CD4-positive, alpha-beta T cell treated with Interleukin-10 for 1 hour (primary cell): Measurements from ENCODE around the gene TGFA.

ENCODE experiments used
- DNase-seq: peaks from one replicate; pipeline ENCODE4 v3.0.0-alpha.2; 2020

Gene TGFA

DNA sequence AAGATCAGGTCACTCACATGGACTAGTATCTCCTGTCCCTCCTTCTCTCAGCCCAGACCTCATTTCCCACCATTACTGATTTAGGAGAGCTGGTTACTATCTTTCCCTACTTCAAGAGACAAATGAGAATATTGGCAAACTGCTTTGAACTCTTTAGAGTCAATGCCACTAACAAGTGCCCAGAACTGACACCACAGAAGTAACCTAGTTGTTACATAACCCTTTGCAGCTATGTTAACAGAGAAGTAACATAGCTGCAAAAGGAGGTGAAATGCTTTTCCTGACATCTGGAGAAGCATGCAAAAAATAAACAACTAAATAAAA, 30.0 kb downstream of the TGFA start:
- no peak for DNase-seq

DNA sequence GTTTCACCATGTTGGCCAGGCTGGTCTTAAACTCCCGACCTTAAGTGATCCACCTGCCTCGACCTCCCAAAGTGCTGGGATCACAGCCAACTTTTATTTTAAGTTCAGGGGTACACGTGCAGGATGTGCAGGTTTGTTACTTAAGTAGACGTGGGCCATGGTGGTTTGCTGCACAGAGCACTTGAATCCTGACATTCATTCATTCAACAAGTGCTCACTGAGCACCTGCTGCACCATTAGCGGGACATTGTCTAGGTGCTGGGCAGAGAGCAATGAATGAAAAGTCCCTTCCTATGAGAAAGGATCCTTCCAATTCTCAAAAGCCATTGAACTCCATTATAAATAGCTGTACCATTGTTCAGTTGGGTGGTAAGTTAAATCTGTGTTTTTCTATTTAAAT, 31.0 kb downstream of the TGFA start:
- DNase-seq: no peak

DNA sequence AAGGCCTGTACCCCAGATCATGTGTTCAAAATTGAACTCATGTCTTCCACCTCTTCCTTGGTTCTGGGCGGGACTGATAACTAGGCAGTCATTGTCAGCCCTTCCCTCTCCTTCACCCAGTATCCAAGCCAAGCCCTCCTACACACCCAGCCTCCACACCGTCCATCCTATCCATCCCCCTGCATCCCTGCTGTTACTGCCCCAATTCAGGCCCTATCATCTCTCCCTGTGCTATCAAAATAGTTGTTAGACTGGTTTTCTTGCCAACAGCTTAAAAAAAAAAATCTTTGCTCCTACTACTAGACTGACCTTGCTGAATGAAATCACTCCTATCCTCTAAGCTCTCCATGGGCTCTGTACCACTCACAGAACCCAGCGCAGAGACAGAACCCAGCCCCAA, 32.8 kb downstream of the TGFA start:
- no peak for DNase-seq

DNA sequence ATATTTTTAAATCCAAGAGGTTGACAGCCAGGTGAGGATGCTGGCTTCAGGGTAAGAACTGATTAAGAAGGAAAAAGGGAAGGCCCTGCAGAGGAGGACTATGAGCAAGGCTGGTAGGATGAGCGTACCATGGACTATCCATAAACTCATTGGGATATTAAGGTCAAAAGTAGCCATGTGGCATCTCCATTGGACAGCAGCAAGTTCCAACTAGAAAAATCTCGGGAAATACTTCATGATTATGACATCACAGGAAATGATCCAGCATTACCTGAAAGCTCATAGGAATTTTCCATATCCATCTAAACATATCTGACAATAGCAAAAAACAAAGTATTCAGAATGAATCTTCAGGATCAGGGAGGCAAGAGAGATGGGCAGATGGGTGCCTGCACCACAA, 34.2 kb downstream of the TGFA start:
- no peak for DNase-seq

DNA sequence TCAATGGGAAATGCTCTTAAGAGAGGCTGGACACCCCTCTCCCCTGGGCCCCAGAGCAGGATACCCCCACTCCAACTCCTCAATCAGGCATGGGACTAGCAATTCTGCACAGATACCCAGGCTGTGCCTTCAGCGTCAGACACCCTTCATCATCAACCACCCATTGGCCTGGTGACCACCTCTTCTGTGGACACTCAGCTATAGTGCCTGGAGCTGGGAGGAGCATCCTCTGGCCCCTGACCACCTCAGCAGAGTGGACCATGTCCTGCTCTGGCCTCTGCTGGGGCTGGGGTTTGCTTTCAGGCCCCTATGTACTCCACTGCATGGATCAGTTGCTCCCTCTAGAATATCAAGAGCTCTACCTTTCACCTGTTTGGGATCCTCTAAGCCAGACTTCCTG, 35.1 kb downstream of the TGFA start:
- no peak for DNase-seq

DNA sequence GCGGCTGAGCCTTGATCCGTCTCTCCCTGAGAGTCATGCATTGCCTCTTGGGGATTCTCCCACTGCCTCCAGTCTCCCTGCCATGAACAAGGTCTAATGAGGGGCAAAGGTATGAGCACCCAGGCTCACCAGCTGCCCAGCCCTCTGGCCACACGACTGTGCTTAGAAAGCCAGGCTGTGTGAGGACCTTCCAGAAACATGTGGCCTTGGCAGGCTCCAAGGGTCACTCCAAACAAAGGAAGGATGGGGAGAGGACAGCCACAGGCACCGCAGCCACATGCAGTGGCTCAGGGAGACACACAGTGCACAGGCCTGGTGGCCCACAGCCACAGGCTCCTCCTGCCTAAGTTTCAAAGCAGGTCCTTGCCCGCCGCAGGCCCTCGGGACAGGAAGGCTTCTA, 35.8 kb downstream of the TGFA start:
- no peak for DNase-seq

DNA sequence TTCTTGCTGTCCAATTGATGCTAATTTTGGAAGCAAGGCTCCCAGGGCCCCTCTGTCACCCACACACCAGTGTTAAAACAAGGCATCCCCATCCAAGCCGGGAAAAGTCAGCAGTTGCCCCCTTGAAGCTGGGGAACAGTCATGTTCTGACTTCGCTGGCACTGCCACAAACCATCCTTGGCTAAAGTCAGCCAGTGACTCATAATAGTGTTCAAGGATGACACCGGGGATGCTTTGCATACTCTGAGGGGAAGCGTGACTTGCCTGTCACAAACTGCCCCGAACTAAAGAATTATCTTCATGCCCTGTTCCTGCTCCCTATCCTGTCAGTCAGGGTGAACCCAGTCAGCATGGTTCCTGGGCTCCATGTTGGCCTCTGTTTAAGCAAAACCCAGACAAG, 37.0 kb downstream of the TGFA start:
- DNase-seq: no peak

DNA sequence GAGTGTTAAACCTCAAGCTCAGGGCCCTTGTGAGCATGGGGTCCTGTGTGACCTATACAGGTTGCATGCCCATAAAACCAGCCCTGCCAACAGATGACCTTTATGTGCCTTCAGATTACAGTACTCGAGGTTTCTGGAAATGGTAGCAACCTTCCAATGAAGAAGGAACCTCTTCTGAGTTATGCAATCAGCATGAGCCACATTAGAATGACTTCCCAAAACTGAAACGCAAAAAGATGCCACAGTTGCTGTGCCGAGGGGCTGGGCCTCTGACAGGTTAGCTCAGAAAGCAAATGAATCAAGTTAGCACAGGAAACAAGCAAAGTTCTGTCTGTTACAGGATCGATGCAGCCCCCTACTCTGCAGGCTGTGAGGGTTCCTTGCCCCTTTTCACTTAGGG, 37.7 kb downstream of the TGFA start:
- no peak for DNase-seq

DNA sequence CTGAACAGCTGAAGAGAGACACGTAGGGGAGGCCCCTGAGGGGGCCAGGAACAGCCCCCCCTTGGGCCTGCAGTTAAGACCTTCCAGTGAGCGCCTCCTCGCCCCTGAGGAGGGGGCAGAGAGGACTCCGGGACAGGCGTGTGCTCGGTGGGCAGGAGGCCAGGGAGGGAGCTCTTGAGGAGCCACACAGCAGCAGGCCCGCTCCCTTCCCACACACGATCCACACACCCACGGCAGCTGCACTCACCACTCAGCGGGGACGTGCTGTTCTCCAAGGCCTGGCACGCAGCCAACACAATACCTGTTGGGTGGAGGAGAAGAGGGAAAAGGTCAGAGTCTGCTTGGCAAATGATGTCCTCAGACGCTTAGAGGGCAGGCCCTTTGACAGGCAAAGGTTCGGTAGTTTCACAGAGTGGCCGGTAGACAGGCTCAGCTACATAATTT, 39.0 kb downstream of the TGFA start:
- no peak for DNase-seq

DNA sequence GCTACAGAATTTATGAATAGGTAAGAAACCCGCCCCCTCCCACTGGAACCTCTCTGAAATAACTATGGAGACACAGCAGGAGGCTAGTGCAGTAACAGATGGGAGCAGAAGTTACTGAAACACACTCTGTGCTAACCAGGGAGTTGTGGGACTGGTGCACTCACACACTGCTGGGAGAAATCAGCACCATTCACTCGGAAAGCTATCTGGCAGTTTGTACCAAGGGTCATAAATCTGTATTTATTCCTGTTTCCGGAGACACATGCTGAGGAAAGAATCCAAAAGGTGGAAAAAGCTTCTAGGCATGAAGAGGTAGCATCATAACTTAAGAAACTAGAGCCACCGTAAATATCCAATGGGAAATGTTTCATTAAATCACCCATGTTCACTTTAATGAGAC, 39.9 kb downstream of the TGFA start:
- DNase-seq: no peak

DNA sequence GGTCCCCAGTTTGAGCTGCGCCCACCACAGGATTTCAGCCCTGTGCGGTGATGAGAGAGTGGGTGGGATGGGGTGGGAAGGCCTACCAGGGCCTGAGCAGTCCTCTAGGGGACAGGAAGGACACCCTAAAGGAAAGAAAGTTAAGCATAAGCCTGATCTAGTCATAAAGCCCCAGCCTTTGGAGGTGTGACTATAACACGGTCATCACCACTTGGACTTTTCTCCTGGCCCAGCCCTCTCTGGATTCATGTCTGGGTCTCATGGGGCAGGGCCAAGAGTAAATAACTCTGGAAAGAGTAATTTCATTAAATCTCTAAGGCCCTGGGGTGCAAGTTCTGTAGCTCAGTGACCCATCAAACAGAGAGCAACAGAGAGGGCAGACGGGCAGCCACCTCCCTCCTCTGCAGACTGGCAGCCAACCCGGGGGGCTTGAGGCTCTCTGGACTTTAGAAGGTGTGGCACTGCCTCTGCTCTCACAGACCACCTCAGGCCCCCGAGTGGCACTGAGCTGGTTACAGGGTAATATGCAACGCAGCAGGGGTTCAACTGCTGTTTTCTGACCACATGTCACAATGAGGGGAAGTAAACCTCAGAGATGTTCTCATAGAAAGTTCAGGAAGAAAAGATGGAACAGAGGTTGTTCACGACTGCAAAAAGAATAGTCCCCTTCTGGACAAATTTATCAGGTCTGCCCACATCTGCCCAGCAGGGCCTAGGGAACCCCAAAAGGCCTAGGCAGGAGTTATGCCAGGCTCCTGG, 41.5 kb downstream of the TGFA start:
- DNase-seq: no peak

DNA sequence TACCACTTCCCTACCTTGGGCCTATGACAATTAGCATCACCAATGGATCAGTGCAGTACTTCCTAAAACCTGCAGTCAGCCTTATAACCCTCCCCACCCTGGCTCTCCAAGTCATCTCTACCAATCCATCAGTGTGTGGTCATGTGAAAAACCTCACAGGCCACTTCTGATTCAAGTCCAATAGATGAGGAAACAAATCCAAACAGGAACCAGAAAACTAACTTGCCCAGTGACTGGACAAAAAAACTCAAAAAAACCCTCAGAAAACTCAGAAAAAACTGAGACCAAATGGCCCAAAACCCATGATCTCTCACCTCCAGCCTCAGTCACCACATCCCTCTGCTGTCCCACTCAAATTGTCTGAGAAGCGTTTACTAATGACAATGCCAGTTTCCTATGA, 43.3 kb downstream of the TGFA start:
- no peak for DNase-seq

DNA sequence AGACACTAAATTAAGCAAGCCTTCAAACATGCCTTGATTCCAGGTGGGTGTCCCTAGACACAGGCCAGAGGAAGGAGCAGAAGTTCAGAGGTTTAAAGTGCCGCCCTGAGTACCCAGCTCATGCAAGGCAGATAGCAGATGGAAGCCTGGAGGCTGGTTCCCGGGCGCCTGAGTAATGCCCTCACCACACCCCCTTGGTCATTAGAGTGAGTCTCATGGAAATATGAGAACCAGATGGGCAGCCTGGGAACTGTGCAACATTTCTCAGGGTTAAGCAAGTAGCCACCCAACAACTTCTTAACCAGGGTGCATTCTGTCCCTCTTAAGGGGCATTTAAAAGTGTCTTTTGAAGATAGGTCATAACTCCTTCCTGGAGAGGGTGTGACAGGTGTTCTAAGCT, 44.1 kb downstream of the TGFA start:
- no peak for DNase-seq

DNA sequence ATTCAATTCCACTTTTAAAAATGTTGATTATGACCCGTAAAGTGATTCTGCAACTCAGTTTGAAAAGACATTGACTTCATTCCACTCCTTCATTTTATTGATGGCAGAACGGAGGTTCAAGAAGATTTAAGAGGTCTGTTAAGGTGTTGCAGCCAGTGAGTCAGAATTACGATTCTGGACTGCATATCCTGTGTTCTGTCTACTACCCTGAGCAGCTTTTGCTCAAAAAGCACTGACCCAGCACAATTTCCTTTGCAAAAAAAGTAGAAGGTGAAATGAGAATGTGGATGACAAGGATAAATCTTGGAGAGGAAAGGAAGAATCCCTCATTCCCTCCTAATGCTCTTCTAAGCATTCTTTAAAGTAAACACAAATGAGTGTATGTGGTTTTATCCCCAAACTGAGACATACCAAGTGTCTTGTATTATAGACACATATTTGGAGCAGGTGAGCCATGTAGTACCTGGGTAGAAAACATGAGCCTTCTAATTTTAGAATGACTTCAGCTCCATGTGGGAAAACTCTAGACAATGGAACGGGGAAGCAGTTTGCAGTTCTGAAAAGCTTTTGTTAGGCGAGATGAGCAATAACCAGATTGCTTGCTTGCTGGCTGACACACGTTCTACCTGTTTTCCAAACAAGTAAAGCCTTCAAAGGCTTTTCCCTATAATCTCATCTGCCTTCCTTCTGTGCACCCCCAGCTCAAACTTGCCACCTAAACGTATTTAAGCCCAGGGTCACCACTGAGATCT, 44.7 kb downstream of the TGFA start:
- no peak for DNase-seq

DNA sequence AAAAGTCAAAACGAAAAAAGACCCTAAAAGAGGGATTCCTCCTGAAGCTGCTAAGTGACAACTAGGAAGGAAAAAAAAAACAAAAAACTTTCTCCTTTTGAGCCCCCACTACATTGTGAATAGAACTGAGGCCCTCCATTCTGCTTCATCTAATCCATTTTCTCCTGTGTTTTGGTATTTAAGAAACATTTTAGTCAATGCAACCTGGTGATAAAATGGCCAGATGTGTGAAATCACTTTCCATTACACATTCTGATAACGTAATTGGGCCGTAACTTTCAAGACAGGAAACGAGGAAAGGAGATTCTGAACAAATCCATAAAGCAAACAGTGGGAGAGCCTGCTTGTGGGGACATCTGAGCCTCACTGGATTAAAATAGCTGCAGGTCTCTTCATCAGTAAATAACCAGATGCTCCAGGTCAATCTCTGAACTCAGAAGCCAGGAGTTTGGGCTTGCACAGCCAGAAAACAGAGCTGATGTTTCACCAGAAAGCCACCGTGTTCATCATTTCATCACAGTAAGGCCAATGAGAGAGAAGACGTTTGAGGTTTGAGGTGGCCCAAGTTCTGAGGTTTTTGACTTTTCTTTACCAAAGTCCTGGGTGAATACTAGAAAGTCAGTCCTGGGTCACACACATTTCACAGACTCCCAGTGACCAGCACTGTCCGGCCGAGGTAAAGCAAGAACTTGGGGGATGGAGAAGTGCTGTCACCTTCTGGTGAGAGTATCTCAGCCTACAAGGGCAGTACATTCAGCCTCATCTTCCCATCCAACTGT, 47.8 kb downstream of the TGFA start:
- no peak for DNase-seq

DNA sequence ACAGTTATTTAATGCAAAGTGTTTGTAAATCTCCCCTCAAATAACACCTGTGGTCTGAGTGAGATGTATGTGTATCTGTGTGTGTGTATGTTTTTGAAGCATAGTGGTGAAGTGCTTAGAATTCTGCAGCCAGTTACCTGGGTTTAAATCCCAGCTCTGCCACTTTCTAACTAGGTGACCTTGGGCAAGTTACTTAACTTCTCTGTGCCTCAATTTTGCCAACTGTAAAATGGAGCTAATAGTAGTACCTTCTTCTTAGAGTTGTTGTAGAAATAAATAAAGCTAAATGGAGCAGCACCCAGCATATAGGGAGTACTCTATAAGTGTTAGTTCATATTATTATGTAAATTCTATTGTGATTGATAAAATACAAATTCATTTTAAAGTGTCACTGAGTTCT, 48.9 kb downstream of the TGFA start:
- no peak for DNase-seq

DNA sequence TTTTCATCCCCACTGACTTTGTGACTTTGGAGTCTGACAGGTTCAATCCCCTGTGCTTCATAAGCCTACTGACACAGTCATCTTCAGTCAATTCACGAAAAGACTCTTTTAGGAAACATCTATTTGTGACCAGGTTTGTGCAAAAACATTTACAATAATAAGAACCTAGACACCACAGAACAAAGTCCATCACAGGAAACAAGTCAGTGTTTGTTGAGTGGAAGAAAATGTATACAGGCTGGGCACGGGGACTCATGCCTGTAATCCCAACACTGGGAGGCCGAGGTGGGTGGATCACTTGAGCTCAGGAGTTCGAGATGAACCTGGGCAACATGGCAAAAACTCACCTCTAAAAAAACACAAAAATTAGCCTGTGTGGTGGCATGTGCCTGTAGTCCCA, 49.7 kb downstream of the TGFA start:
- no peak for DNase-seq

DNA sequence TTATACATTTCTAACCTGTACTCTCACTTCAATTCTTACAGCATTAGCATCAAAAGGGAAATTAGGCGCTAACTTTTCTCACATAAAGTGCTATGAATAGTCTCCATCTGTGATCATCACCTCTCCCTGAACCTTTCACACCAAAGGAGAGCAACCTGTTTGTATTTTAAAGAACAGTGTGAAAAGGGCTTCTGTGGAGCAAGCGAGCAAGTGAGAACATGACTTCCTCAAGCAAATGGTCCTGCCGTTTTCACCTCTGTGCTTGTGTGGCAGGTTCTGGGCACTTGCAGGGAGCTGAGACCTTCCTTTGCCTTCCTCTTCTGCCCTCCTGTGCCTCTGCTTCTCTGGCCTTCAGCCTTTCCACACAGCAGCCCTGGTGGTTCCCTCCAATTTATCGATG, 51.9 kb downstream of the TGFA start:
- DNase-seq: no peak

DNA sequence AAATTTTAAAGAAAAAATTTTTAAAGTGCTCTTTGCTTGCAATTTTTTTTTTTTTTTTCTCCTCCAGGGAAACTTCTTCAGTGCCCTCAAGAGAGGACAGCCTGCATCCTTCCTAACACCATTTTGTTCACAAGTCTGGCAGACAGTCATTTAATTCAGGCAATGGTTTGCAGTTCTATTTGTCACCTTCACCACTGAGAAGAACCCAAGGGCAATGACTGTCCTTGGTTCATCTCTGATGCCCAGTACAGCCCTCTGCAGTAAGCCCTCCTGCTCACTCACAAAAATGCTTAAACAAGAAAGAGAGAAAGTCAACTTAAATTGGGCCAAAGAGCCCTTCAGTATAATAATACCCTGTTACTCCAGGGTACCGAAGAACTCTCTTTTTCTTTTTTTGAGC, 52.4 kb downstream of the TGFA start:
- DNase-seq: no peak

DNA sequence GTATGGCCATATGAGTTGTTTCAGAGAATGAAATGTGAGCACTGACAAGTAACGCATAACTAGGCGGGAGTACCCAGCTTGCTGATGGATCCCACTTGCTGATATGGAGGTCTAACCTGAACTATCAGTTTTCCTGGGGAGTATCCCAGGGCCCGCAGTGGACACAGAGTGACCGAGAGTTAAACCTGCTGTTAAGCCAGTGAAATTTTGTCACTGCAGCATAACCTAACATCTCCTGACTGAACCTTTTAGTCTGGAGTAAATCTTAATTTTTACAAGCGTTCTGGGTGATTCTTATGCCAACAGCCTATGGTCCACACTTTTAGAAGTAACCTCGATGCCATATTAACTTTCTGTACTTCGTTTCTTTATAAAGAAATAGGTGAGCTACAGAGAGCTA, 54.4 kb downstream of the TGFA start:
- DNase-seq: no peak

DNA sequence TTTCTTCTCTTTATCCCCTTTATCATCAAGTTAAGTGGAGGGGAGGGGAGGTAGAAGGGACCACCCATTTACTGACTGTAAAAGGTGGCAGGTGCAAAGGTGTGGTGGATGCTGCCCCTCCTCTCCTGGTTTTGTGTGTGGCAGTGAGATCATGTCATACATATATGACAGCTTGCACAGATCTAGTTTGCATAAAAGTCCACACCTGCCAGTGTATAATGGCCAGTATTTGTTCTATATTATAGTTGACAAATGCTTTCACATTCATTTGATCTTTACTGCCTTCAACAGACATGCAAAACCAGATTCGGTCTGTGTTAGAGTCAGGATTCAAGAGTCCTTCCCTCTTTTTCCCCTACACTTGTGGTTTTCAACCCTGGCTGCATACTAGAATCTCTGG, 55.1 kb downstream of the TGFA start:
- DNase-seq: no peak

DNA sequence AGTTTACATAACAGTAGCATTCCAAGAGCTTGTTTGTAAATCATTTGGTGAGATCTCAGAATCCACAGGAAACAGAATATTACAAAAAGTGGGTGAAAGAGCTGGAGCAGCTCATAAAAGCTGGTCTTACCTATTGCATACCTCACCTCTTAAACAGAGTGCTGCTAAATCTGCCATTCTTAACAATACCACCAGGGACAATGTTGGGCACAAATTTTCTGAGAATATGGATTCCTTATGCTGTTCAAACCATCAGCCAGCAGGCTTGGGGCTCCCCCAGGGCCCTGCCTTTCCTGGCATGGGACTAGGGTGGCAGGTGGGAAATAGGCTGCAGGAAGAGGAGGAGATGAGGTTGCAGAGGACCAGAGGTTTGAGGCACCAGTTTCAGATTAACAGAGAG, 55.6 kb downstream of the TGFA start:
- DNase-seq: no peak

DNA sequence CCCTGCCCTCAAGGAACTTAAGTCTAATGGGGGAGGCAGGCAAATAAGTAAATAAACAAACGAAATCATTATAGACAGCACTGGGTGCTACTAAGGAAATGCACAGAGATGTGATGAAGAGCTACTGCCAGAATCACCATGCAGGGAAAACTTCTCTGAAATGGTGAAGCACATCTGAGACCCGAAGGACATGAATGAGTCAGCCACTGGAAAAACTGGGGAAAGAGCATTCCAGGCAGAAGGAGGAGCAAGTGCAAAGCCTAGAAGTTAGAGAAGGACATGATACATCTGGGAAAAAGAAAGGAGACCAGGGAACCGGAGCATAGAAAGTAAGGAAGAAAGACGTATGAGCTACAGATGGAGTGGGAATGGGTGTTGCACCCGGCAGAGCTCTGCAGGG, 56.8 kb downstream of the TGFA start:
- DNase-seq: no peak

DNA sequence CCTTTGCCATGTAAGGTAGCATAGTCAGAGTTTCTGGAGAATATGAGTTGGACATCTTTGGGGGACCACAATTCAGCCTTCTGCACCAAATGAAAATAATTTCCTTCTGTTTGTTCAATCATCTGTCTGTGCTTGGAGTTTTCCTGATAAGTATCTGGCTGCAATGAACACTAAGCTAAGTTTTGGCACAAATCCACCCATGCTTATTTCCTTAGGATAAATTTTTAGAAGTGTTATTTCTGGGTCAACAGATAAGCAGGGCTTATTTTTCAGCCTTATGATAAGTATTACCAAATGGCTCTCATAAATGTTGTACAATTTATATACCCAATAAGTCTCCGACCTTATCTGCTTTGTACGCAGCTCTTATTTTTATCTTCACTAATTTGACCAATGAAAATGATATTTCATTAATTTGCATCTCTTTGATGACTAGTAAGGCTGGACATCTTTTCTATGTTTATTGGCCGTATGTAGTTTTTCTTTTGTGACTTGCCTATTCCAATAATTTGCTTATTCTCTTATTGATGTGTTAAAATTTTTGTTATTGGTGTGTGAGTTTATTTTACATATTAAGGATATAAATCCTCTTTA, 59.2 kb downstream of the TGFA start:
- no peak for DNase-seq
